ENCODE results near the gene RASA2. TPM values are rescaled to one million over a fixed set of nuclear protein-coding genes. Genes with fewer than 3 reads are reported as not detected.

Gene RASA2
- total RNA-seq, 1 experiment from 2014 or later: 26.7 TPM

GRCh38 chr3:141653847-141654246 is 167.0 kb downstream of the RASA2 start:
- BruUV-seq (replicated peaks): no TSS peak
- Histone ChIP-seq H3K9me3 (peaks cover 14% of the 10 kb centered on the region), H3K4me3 (ENCODE audit: low read depth, low read length) (no peak overlapping the region), H3K4me1 (no peaks in the 10 kb centered on the region), H3K36me3 (ENCODE audit: control insufficient read depth, insufficient read depth, low read length) (no peaks in the 10 kb centered on the region), H3K27me3 (replicated peaks; ENCODE audit: control insufficient read depth, insufficient read depth, low read length) (0 out of 2 replicates have a peak, but pooled peaks cover 1% of the 10 kb centered on the region)
- intact Hi-C loops (cut with micrococcal nuclease; ENCODE audit: unreplicated experiment): no loop called here
- Mint-ChIP-seq H3K4me3 (ENCODE audit: unreplicated experiment) (no peak overlapping the region), H3K4me1 (ENCODE audit: low read depth, unreplicated experiment) (peaks cover 2% of the 10 kb centered on the region), H3K36me3 (ENCODE audit: insufficient read depth, unreplicated experiment) (no peaks in the 10 kb centered on the region), H3K27ac (ENCODE audit: unreplicated experiment) (no peak overlapping the region), H3K9me3 (ENCODE audit: unreplicated experiment) (peaks cover 16% of the 10 kb centered on the region), H3K27me3 (ENCODE audit: insufficient read depth, unreplicated experiment) (no peaks in the 10 kb centered on the region)
- DNase-seq: no peak
- ChIA-PET CTCF (no interaction called here), POLR2A (no interaction called here)
- TF ChIP-seq CTCF (IDR thresholded peaks at IDR 0.05; ENCODE audit: insufficient read depth in 1 of 2, low read depth in 1 of 2, low read length in 1 of 2, severe bottlenecking in 1 of 2, unreplicated experiment in 1 of 2): no peak

- ChIA-PET CTCF (no interaction called here), POLR2A (no interaction called here)
- Mint-ChIP-seq H3K4me3 (ENCODE audit: unreplicated experiment) (no peak overlapping the region), H3K4me1 (ENCODE audit: low read depth, unreplicated experiment) (peaks cover 6% of the 10 kb centered on the region), H3K27me3 (ENCODE audit: insufficient read depth, unreplicated experiment) (peaks cover 2% of the 10 kb centered on the region), H3K27ac (ENCODE audit: unreplicated experiment) (no peak overlapping the region), H3K36me3 (ENCODE audit: insufficient read depth, unreplicated experiment) (no peaks in the 10 kb centered on the region), H3K9me3 (ENCODE audit: unreplicated experiment) (peaks cover 16% of the 10 kb centered on the region)
- BruUV-seq (replicated peaks): no TSS peak
- no peak for DNase-seq
- intact Hi-C loops (cut with micrococcal nuclease; ENCODE audit: unreplicated experiment): no loop called here
- Histone ChIP-seq H3K4me3 (ENCODE audit: low read depth, low read length) (no peak overlapping the region), H3K9me3 (peaks cover 14% of the 10 kb centered on the region), H3K4me1 (0 out of 2 replicates have a peak, but pooled peaks cover 5% of the 10 kb centered on the region), H3K36me3 (ENCODE audit: control insufficient read depth, insufficient read depth, low read length) (no peaks in the 10 kb centered on the region), H3K27me3 (replicated peaks; ENCODE audit: control insufficient read depth, insufficient read depth, low read length) (0 out of 2 replicates have a peak, but pooled peaks cover 1% of the 10 kb centered on the region)
- no peak for TF ChIP-seq CTCF (IDR thresholded peaks at IDR 0.05; ENCODE audit: insufficient read depth in 1 of 2, low read depth in 1 of 2, low read length in 1 of 2, severe bottlenecking in 1 of 2, unreplicated experiment in 1 of 2)
Observed at GRCh38 chr3:141655801-141656200, 169.0 kb downstream of the RASA2 start.

- peaks cover 16% of the 10 kb centered on the region for H3K9me3 Mint-ChIP-seq (ENCODE audit: unreplicated experiment)
- 0 out of 2 replicates have a peak, but pooled peaks cover 1% of the 10 kb centered on the region for H3K27me3 ChIP-seq (replicated peaks; ENCODE audit: control insufficient read depth, insufficient read depth, low read length)
- no peaks in the 10 kb centered on the region for H3K36me3 ChIP-seq (ENCODE audit: control insufficient read depth, insufficient read depth, low read length)
- TF ChIP-seq CTCF (IDR thresholded peaks at IDR 0.05; ENCODE audit: insufficient read depth in 1 of 2, low read depth in 1 of 2, low read length in 1 of 2, severe bottlenecking in 1 of 2, unreplicated experiment in 1 of 2): no peak
- H3K9me3 ChIP-seq: peaks cover 12% of the 10 kb centered on the region
- H3K36me3 Mint-ChIP-seq (ENCODE audit: insufficient read depth, unreplicated experiment): no peaks in the 10 kb centered on the region
- POLR2A ChIA-PET: no interaction called here
- peaks cover 6% of the 10 kb centered on the region for H3K4me1 Mint-ChIP-seq (ENCODE audit: low read depth, unreplicated experiment)
- intact Hi-C loops (cut with micrococcal nuclease; ENCODE audit: unreplicated experiment): no loop called here
- no peak overlapping the region for H3K4me3 Mint-ChIP-seq (ENCODE audit: unreplicated experiment)
- no peak overlapping the region for H3K27ac Mint-ChIP-seq (ENCODE audit: unreplicated experiment)
- CTCF ChIA-PET: no interaction called here
- H3K4me1 ChIP-seq: 0 out of 2 replicates have a peak, but pooled peaks cover 5% of the 10 kb centered on the region
- peaks cover 2% of the 10 kb centered on the region for H3K27me3 Mint-ChIP-seq (ENCODE audit: insufficient read depth, unreplicated experiment)
- H3K4me3 ChIP-seq (ENCODE audit: low read depth, low read length): no peak overlapping the region
- DNase-seq: no peak
- no TSS peak for BruUV-seq (replicated peaks)
Observed at GRCh38 chr3:141656771-141657170, 169.9 kb downstream of the RASA2 start.

All from Caco-2 (cell line).